Choroid plexus epithelial cell (primary cell): Measurements from ENCODE around the gene TRIM22.
A peak's percentile ranks its signal among the peaks of the same experiment; 100 is the strongest.
"Not testable (repeated sequence)": the region's sequence is repeated elsewhere in the genome, so short reads cannot be mapped to it uniquely, and the experiment has no call there.

ENCODE experiments used
- DNase-seq: peaks from one replicate; pipeline ENCODE4 v3.0.0-alpha.2; 2010; ENCODE audit warnings: low read depth
- H3K4me3 ChIP-seq: 2 replicates; pipeline ENCODE4 v1.5.1; 2011; ENCODE audit warnings: low read depth, mild to moderate bottlenecking, control low read depth, low read length, moderate library complexity
- CTCF ChIP-seq: conservative IDR thresholded peaks from 2 replicates; pipeline ENCODE4 v1.5.1; 2011; ENCODE audit warnings: low read depth, mild to moderate bottlenecking, control low read depth, inconsistent platforms, low read length, moderate library complexity

Gene TRIM22

GRCh38 chr11:5689551-5689983 lies at the start of gene TRIM22:
TSS of gene TRIM22 (plus strand) at chr11:5689790. CDS start at chr11:5696233, 6,443 bp downstream.
- peak; percentile 90 for DNase-seq
- peak within 1 kb of the TSS; percentile 59 for H3K4me3 ChIP-seq
- no peak for TF ChIP-seq CTCF

- no peak for TF ChIP-seq CTCF
- DNase-seq = no peak
These were observed 49.6 kb upstream of the TRIM22 start for GRCh38 chr11:5639953-5640352.

GRCh38 chr11:5643585-5643984 lies 46.0 kb upstream of the TRIM22 start:
- no peak overlapping the region for H3K4me3 ChIP-seq
- no peak for TF ChIP-seq CTCF
- DNase-seq = no peak

More at GRCh38 chr11:5639953-5640352, 49.6 kb upstream of the TRIM22 start:
- no peak overlapping the region for H3K4me3 ChIP-seq

- H3K4me3 ChIP-seq = no peak overlapping the region
- no peak for DNase-seq
- TF ChIP-seq CTCF = no peak
These were observed 43.5 kb upstream of the TRIM22 start for GRCh38 chr11:5646139-5646538.

- H3K4me3 ChIP-seq = no peak overlapping the region
- TF ChIP-seq CTCF = no peak
- DNase-seq = no peak
These were observed 34.1 kb upstream of the TRIM22 start for GRCh38 chr11:5655474-5655873.

GRCh38 chr11:5656956-5657355 lies 32.6 kb upstream of the TRIM22 start:
- not testable (repeated sequence) for DNase-seq, H3K4me3 ChIP-seq

GRCh38 chr11:5658318-5658717 lies 31.3 kb upstream of the TRIM22 start:
- no peak overlapping the region for H3K4me3 ChIP-seq
- DNase-seq = no peak
- TF ChIP-seq CTCF = no peak

- no peak overlapping the region for H3K4me3 ChIP-seq
- no peak for DNase-seq
- TF ChIP-seq CTCF = no peak
These were observed 26.1 kb upstream of the TRIM22 start for GRCh38 chr11:5663511-5663910.
